Endothelial cell of umbilical vein (primary cell): ENCODE data around the gene ULK4. TPM values are rescaled to one million over a fixed set of nuclear protein-coding genes. Genes with fewer than 3 reads are reported as not detected.

Source experiments
- BruUV-seq: library from RNA; stranded (reverse); fragments of 400-500 nt; replicated peaks from 2 replicates; lab custom pipeline; 2021; lab: Mats Ljungman, UMichigan
- CTCF ChIA-PET: fragments of 300-600, 350-600 bp; sonication (Branson Sonifier 250); formaldehyde crosslinking; loops from one replicate; lab custom pipeline; 2021; ENCODE audit warnings: antibody characterized with exemption, inconsistent platforms; lab: Charles Lee
- POLR2A ChIA-PET: fragments of 300-600, 350-600 bp; sonication (Branson Sonifier 250); formaldehyde crosslinking; loops from one replicate; lab custom pipeline; 2021; ENCODE audit warnings: antibody characterized with exemption, inconsistent platforms; lab: Charles Lee
- DNase-seq: peaks from one replicate; pipeline ENCODE4 v3.0.0-alpha.2; 2011; ENCODE audit warnings: low read depth, low spot score
- FAIRE-seq: peaks from 2 replicates; lab custom pipeline; 2011; peaks lifted over from hg19 to GRCh38; lab: Jason Lieb, UNC
- H2AFZ ChIP-seq: 2 replicates; pipeline ENCODE4 v1.6.0; 2012; ENCODE audit warnings: low read depth, low read length, control low read depth, inconsistent platforms
- H3K27ac ChIP-seq: 2 replicates; pipeline ENCODE4 v1.5.1; 2011; ENCODE audit warnings: low read depth, mild to moderate bottlenecking, control low read depth, low read length, moderate library complexity; ENCODE audit not compliant: insufficient read depth
- H3K27me3 ChIP-seq, 2 experiments: 2 replicates each; pipeline versions ENCODE4 v1.6.0 to v1.6.1; 2011; ENCODE audit warnings: low read length in 2 of 2, mixed read lengths in 1 of 2; ENCODE audit not compliant: control insufficient read depth in 2 of 2, insufficient read depth in 2 of 2
- H3K36me3 ChIP-seq, 2 experiments: 2 replicates in 1 of 2; 3 replicates in 1 of 2; pipeline ENCODE4 v1.5.1; 2011; ENCODE audit warnings: low read length in 2 of 2, mild to moderate bottlenecking in 1 of 2, moderate library complexity in 1 of 2; ENCODE audit not compliant: control insufficient read depth in 2 of 2, insufficient read depth in 2 of 2; ENCODE audit errors: extremely low read depth in 1 of 2
- H3K4me1 ChIP-seq: 3 replicates; pipeline ENCODE4 v1.5.1; 2011; ENCODE audit warnings: mild to moderate bottlenecking, low read length; ENCODE audit not compliant: control insufficient read depth, insufficient read depth; ENCODE audit errors: extremely low read depth
- H3K4me2 ChIP-seq: 2 replicates; pipeline ENCODE4 v1.6.1; 2011; ENCODE audit warnings: low read length, control low read depth, mixed read lengths; ENCODE audit not compliant: insufficient read depth
- H3K4me3 ChIP-seq, 3 experiments: fragments of 200-600 bp in 1 of 3; sonication (generic), shearing (Covaris generic) in 1 of 3; replicated peaks in 1 of 3; 2 replicates each; pipeline ENCODE4 v1.5.1; 2011 to 2016; ENCODE audit warnings: control low read depth in 3 of 3, low read length in 3 of 3, mild to moderate bottlenecking in 2 of 3, inconsistent platforms in 1 of 3, low read depth in 1 of 3, moderate library complexity in 1 of 3; ENCODE audit not compliant: insufficient read depth in 1 of 3
- H3K79me2 ChIP-seq: 2 replicates; pipeline ENCODE4 v1.6.0; 2012; ENCODE audit warnings: low read length, inconsistent platforms; ENCODE audit not compliant: control insufficient read depth, insufficient read depth
- H3K9ac ChIP-seq: replicated peaks from 2 replicates; pipeline ENCODE3; 2011; ENCODE audit warnings: low read length, control low read depth; ENCODE audit not compliant: insufficient read depth; ENCODE audit errors: extremely low read depth
- H3K9me1 ChIP-seq: replicated peaks from 3 replicates; pipeline ENCODE4 v1.6.0; 2011; ENCODE audit warnings: mild to moderate bottlenecking, low read length; ENCODE audit not compliant: control insufficient read depth, insufficient read depth; ENCODE audit errors: extremely low read depth
- H3K9me3 ChIP-seq: replicated peaks from 2 replicates; pipeline ENCODE4 v1.5.1; 2012; ENCODE audit warnings: low read length, inconsistent platforms; ENCODE audit not compliant: control insufficient read depth, insufficient read depth
- H4K20me1 ChIP-seq: replicated peaks from 2 replicates; pipeline ENCODE3; 2011; ENCODE audit warnings: mild to moderate bottlenecking, low read length; ENCODE audit not compliant: control insufficient read depth, insufficient read depth; ENCODE audit errors: extremely low read depth
- FOS ChIP-seq: IDR thresholded peaks from 2 replicates; pipeline ENCODE4 v1.6.1; 2011; ENCODE audit warnings: mild to moderate bottlenecking, low read length, moderate library complexity, borderline replicate concordance; ENCODE audit not compliant: insufficient read depth
- GATA2 ChIP-seq: IDR thresholded peaks from 2 replicates; pipeline ENCODE4 v1.7.0; 2011; ENCODE audit warnings: low read depth, mild to moderate bottlenecking, moderate library complexity, mixed read lengths, low read length; ENCODE audit not compliant: insufficient read length, insufficient read depth
- JUN ChIP-seq: IDR thresholded peaks from 2 replicates; pipeline ENCODE4 v1.6.1; 2011; ENCODE audit warnings: borderline replicate concordance, low read depth; ENCODE audit not compliant: insufficient read length, insufficient read depth
- MYC ChIP-seq: IDR thresholded peaks from one replicate; pipeline ENCODE4 v1.6.1; 2011; ENCODE audit warnings: mild to moderate bottlenecking, low read depth, low read length
- POLR2AphosphoS5 ChIP-seq: IDR thresholded peaks from 2 replicates; pipeline ENCODE4 v1.6.1; 2012; ENCODE audit warnings: low read depth, mild to moderate bottlenecking, control low read depth, low read length, moderate library complexity; ENCODE audit not compliant: insufficient read depth
- dilution Hi-C: fragments of 300-500 bp; cut with MboI; formaldehyde crosslinking; loops from one replicate; pipeline ENCODE4 v1.15.0; 2019; ENCODE audit warnings: low sequenced_read_pairs; ENCODE audit not compliant: extremely low pct_ligation_motif_present
- intact Hi-C: fragments of 100-400 bp; cut with micrococcal nuclease; formaldehyde crosslinking; loops from one replicate; pipeline ENCODE4 v1.10.0; 2022
- polyA plus RNA-seq, 4 experiments: library from polyadenylated mRNA; depleted of rRNA in 3 of 4; stranded (reverse) in 3 of 4; unstranded in 1 of 4; fragments of >200 nt; gene quantifications; 2 replicates each; pipeline versions ENCODE4 v1.2.1 to v1.2.3, GENCODE V29; 2011 to 2012; ENCODE audit warnings: missing spikeins in 1 of 4
- total RNA-seq: library from RNA; stranded (reverse); gene quantifications from 2 replicates; pipeline ENCODE4 v1.2.3, GENCODE V29; 2021
- TF ChIP-seq, protein P1 (sequence below): IDR thresholded peaks from 2 replicates; pipeline ENCODE4 v1.6.1; 2011; ENCODE audit not compliant: insufficient read depth, insufficient read length
- TF ChIP-seq, protein P2 (sequence below), 2 donors: IDR thresholded peaks; 1 replicate in 1 of 2; 2 replicates in 1 of 2; pipeline ENCODE4 v1.5.1; 2011; ENCODE audit warnings: low read length in 2 of 2, mild to moderate bottlenecking in 2 of 2, moderate library complexity in 2 of 2, control low read depth in 1 of 2, inconsistent platforms in 1 of 2, low read depth in 1 of 2; ENCODE audit not compliant: insufficient read depth in 1 of 2; ENCODE audit errors: extremely low read depth in 1 of 2

ULK4 gene
- total and polyA plus RNA-seq, 2 donors (not counting 3 experiments of a cell fraction or from before 2014, with no cell fraction given), result 3.3 to 16.0 TPM

DNA sequence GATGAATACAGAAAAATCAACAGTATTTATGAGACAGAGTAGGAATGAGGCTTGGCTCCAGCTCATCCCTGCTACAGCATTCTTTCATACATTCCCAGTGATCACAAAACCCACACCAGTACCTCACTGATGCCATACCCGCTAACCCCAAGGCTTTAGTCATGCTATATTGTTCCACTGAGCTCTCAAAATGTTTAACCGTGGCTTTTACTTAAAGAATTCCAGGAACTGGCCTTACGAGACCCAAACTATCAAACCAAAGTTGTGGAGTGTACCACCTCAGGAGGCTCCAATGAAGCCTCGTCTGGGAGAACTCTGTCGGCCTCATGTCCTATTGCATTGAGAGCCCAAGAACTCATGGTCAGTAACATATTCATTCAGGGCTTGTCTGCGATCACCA lies 278.9 kb downstream of the ULK4 start:
- FAIRE-seq (no peak), DNase-seq (no peak)
- Histone ChIP-seq H3K27ac (no peak overlapping the region), H3K79me2 (no peaks in the 10 kb centered on the region), H3K4me3 (no peak overlapping the region), H3K4me2 (no peak overlapping the region), H3K9ac (no peak overlapping the region), H3K36me3 (no peaks in the 10 kb centered on the region), H3K27me3 (no peaks in the 10 kb centered on the region), H2AFZ (no peak overlapping the region), H3K9me1 (no peaks in the 10 kb centered on the region), H4K20me1 (no peaks in the 10 kb centered on the region), H3K9me3 (no peaks in the 10 kb centered on the region), H3K4me1 (no peaks in the 10 kb centered on the region)
- intact Hi-C loops, result no loop called here
- no TSS peak for BruUV-seq
- CTCF ChIA-PET, result no interaction called here
- POLR2A ChIA-PET, result no interaction called here
- TF ChIP-seq POLR2AphosphoS5 (no peak), FOS (no peak), MYC (no peak), JUN (no peak), GATA2 (no peak)
- TF ChIP-seq, protein P1, sequence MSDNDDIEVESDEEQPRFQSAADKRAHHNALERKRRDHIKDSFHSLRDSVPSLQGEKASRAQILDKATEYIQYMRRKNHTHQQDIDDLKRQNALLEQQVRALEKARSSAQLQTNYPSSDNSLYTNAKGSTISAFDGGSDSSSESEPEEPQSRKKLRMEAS, result no peak
- TF ChIP-seq, protein P2, sequence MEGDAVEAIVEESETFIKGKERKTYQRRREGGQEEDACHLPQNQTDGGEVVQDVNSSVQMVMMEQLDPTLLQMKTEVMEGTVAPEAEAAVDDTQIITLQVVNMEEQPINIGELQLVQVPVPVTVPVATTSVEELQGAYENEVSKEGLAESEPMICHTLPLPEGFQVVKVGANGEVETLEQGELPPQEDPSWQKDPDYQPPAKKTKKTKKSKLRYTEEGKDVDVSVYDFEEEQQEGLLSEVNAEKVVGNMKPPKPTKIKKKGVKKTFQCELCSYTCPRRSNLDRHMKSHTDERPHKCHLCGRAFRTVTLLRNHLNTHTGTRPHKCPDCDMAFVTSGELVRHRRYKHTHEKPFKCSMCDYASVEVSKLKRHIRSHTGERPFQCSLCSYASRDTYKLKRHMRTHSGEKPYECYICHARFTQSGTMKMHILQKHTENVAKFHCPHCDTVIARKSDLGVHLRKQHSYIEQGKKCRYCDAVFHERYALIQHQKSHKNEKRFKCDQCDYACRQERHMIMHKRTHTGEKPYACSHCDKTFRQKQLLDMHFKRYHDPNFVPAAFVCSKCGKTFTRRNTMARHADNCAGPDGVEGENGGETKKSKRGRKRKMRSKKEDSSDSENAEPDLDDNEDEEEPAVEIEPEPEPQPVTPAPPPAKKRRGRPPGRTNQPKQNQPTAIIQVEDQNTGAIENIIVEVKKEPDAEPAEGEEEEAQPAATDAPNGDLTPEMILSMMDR (IDR thresholded peaks at IDR 0.05; ENCODE audit: extremely low read depth in 1 of 2, insufficient read depth in 1 of 2, low read depth in 1 of 2, low read length in 2 of 2), result no peak
- dilution Hi-C loops, result no loop called here
